SJCRH30 (cell line): ENCODE results near the gene KRT8. TPM values are rescaled to one million over a fixed set of nuclear protein-coding genes. Genes with fewer than 3 reads are reported as not detected.

Experiments
- DNase-seq, 2 experiments: peaks; one replicate each; pipeline ENCODE4 v3.0.0-alpha.2; 2015 to 2020
- H3K27ac ChIP-seq: fragments of 250-450 bp; sonication (Bioruptor Pico); 2 replicates; pipeline ENCODE4 v1.5.1; 2020; ENCODE audit warnings: mild to moderate bottlenecking, moderate library complexity
- H3K27me3 ChIP-seq: fragments of 250-450 bp; sonication (Bioruptor Pico); 2 replicates; pipeline ENCODE4 v1.5.1; 2020; ENCODE audit warnings: mild to moderate bottlenecking, moderate library complexity
- H3K36me3 ChIP-seq: fragments of 250-450 bp; sonication (Bioruptor Pico); 2 replicates; pipeline ENCODE4 v1.5.1; 2020; ENCODE audit warnings: mild to moderate bottlenecking, moderate library complexity
- H3K4me1 ChIP-seq: fragments of 250-450 bp; sonication (Bioruptor Pico); 2 replicates; pipeline ENCODE4 v1.5.1; 2020; ENCODE audit warnings: mild to moderate bottlenecking, moderate library complexity
- H3K4me3 ChIP-seq: fragments of 250-450 bp; sonication (Bioruptor Pico); 2 replicates; pipeline ENCODE4 v1.5.1; 2020; ENCODE audit warnings: mild to moderate bottlenecking, moderate library complexity
- H3K9me3 ChIP-seq: fragments of 250-450 bp; sonication (Bioruptor Pico); replicated peaks from 2 replicates; pipeline ENCODE4 v1.5.1; 2020; ENCODE audit warnings: mild to moderate bottlenecking, moderate library complexity
- total RNA-seq: library from RNA; depleted of rRNA; stranded (reverse); fragments of >200 nt; shearing (Covaris generic); gene quantifications from 2 replicates; pipeline ENCODE4 v1.2.3, GENCODE V29; 2014

The KRT8 gene
- total RNA-seq, 1 experiment from 2014 or later, result 1.7 TPM

DNA sequence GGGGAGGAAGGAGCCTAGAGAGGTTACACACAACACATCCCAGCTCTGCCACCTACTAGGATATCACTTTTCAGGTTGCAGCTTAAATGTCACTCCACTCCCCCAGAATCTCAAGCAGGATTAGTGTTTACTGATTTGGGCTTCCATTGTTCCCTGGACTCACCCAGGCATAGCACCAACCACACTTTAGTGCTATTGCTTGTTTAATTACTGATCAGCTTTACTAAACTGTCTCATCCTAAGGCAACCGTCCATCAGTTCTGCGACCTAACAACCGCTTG lies 38.0 kb upstream of the KRT8 start:
- Histone ChIP-seq H3K4me3 (no peak overlapping the region), H3K9me3 (no peaks in the 10 kb centered on the region), H3K27ac (no peak overlapping the region), H3K4me1 (no peaks in the 10 kb centered on the region), H3K27me3 (no peaks in the 10 kb centered on the region; the same call in 1 of the 2 replicates), H3K36me3 (no peaks in the 10 kb centered on the region)
- DNase-seq, result no peak

DNA sequence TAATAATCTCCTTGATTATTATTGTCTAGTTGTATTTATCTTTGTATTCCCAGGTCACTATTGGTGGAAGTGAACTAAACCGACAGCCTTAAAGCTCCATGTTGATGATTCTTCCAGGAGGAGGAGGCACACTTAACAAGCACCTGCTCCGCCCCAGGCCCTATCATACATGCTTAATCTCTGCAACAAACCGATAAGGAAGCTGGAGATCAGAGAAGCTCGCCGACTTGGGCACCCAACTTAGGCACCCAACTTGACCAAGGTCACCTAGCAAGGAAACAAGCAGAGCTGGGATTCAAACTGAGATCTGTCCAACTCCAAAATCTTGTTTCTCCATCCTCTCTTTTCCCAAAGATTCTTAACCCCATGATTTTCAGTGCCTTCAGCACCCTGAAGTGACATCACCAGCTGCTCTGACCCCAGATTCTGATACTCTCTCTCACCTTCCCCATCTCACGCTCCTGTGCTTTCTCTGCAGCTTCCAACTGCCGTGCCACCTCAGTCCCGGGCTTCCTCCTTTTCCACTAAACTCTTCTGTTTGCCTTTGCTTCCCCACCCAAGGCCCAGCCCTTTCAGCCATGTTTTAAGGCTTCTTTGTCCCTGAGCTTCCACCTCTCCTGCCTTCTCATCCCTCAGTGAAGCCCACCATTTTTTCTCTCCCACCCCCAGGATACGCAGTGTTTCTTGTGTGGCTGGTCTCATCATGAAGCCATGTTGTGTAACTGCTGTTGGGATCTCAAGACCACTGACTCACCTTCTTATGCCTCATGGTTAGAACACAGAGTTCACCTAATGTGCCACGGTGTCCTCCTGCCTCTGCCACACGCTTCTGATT lies 37.4 kb upstream of the KRT8 start:
- Histone ChIP-seq H3K36me3 (no peaks in the 10 kb centered on the region), H3K27ac (no peak overlapping the region)
- no peak for DNase-seq

DNA sequence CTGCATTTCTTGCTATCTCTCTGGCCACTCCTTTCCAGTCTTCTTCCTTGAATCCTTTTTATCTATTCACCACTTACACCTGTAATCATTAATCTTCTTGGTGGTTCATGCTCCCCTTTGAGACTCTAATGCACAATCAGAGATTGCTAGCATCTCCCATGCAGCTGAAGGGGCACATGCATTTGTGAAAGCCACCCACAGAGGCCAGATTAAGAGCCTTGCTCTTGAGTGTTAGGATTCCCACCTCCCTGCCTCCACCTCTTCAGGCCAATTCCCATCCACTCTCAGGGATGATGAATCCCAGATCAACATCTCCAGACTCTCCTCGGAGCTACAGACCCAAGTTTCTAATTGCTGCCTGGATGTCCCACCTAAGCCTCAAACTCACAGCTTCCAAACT lies 24.7 kb upstream of the KRT8 start:
- Histone ChIP-seq H3K27ac (no peak overlapping the region), H3K27me3 (no peaks in the 10 kb centered on the region), H3K36me3 (no peaks in the 10 kb centered on the region), H3K4me3 (no peak overlapping the region), H3K4me1 (no peaks in the 10 kb centered on the region), H3K9me3 (no peaks in the 10 kb centered on the region)
- no peak for DNase-seq

More for the DNA sequence above, 37.4 kb upstream of the KRT8 start:
- Histone ChIP-seq H3K27me3 (no peaks in the 10 kb centered on the region; the same call in 1 of the 2 replicates), H3K4me1 (no peaks in the 10 kb centered on the region), H3K9me3 (no peaks in the 10 kb centered on the region), H3K4me3 (no peak overlapping the region)

DNA sequence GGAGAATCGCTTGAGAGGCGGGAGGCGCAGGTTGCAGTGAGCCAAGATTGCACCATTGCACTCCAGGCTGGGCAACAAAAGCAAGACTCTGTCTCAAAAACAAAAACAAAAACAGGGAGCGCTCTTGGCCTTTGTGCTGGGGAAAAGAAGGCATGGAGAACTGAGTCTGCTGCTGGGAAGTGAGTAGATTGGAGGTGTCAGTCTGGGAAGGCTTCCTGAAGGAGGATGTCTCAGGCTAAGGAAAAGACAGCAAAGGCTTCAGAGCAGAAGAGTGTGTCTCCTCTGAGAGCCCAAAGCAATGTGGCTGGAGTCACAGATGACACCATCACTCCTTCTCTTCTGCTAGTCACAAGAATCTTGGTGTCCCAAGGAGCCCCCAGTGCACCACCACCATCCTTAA lies 23.1 kb upstream of the KRT8 start:
- no peak for DNase-seq
- no peaks in the 10 kb centered on the region for H3K27me3 ChIP-seq
- H3K4me1 ChIP-seq, result no peaks in the 10 kb centered on the region
- no peak overlapping the region for H3K4me3 ChIP-seq
- H3K36me3 ChIP-seq, result no peaks in the 10 kb centered on the region
- H3K27ac ChIP-seq, result no peak overlapping the region
- H3K9me3 ChIP-seq, result no peaks in the 10 kb centered on the region

DNA sequence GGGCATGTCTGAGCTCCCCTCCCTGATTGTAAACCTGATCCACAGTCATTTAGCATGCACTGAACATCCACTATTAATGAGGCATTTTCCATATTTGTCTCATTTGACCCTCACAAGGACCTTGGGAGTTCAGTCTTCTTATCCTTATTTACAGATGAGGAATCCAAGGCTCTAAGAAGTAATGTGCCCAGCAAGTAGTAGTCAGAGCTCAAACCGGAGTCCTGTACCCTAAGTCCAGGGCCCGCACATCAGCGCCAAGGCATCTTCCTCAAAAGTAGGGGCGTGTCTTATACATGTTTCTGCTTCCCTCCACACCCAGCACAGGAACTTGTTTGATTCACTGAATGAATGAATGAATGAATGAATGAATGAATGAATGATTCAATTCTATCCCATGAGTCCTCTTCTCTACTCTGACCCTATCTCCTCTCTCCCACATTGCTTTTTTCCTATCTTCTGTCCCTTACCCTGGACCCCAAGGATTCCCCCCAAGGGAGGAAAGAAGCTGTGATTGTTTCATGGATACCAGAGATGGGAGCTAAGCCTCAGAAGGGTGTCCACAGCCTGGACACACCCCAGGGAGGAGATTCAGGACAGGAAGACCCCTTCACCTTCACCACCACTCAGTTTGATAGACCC lies 21.8 kb upstream of the KRT8 start:
- no peak overlapping the region for H3K27ac ChIP-seq
- H3K4me3 ChIP-seq, result no peak overlapping the region
- H3K36me3 ChIP-seq, result no peaks in the 10 kb centered on the region
- no peaks in the 10 kb centered on the region for H3K27me3 ChIP-seq
- DNase-seq, result no peak
- H3K9me3 ChIP-seq, result no peaks in the 10 kb centered on the region
- H3K4me1 ChIP-seq, result no peaks in the 10 kb centered on the region

DNA sequence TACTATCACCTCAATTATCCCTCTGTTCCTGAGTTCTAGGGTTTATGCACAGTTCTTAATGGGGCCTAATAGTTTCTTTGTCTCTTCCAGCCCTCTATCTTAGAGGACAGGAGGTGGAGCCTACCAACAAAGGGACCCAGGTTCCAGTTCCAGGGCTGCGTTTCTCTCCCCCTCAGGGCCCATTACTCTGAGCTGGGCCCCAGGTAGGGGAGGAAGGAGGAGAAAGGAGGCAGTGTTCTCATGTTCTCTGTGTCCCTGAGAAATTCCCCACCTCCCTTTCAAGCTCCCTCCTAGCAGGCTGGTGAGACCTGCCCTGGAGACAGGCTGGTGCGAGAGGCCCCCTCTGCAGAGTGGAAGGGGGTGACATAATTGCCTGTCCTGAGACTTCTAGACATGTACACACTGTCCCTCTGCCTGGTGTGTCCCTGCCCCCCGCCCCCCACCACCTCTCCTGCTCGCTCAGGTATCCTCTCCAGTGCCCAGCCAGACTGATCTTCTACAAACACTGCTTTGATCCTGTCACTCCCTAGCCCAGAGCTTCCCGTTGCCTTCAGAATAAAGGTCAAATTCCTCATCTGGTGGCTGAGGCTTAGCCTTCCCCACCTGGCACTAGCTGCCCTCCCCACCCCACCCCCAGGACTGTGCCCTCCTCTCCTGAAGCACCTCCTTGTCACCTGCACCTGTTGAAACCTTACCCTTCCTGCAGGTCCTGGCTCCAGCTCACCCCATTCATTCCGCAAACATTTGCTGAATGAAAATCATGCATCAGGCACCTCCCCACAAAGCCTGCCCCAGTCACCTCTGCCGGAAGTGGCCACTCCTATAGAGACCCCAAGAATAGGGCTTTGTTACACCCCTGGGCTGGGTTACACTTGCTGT lies 21.1 kb upstream of the KRT8 start:
- no peaks in the 10 kb centered on the region for H3K9me3 ChIP-seq

DNA sequence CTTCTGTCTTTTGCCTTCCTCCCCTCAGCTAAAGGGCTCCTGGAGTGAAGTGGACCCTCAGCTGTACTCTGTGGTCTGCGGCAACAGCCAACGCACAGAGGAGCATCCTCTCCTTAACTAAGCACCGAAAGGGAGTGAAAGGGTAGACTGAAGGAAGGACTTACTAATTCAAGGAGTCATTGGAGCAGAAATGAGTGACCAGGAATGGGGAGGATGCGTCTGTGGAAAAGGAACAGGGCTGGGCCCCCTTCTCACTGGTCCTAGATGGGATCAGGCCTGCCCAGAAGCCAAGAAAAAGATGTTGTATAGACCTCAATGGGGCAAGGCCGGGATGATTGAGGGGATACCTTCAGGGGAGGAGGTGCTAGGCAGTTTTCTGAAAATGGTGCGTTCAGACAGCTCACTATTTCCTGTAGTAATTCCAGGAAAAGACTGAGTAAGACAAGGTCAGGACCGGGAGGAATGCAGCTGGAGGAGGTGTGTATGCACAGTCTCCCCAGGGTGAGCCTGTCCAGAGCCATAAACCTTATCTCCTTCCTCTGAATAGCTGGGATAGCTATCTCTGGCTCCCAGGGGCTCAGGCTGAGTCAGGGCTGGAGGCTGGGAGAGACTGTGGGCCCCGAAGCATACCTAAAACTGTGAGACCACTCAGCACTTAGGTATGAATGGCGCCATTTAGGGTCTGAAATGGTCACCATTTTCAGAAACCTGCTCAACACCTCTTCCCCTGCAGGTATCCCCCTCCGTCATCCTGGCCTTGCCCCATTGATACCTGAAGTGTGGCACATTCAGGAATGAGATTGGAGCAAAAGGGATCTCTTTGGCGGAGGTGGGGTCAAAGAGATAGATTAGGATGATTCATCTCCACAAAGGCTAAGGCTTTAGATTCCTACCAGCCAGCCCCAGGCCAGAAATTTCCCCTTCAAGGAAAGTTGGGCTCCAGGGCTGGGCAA lies 20.2 kb upstream of the KRT8 start:
- no peak overlapping the region for H3K4me3 ChIP-seq
- H3K27me3 ChIP-seq, result no peaks in the 10 kb centered on the region
- H3K36me3 ChIP-seq, result no peaks in the 10 kb centered on the region
- no peaks in the 10 kb centered on the region for H3K4me1 ChIP-seq
- no peak for DNase-seq
- no peaks in the 10 kb centered on the region for H3K9me3 ChIP-seq
- no peak overlapping the region for H3K27ac ChIP-seq

More for the DNA sequence above, 21.1 kb upstream of the KRT8 start:
- no peak for DNase-seq
- Histone ChIP-seq H3K4me1 (no peaks in the 10 kb centered on the region), H3K36me3 (no peaks in the 10 kb centered on the region), H3K27ac (no peak overlapping the region), H3K27me3 (no peaks in the 10 kb centered on the region), H3K4me3 (no peak overlapping the region)

DNA sequence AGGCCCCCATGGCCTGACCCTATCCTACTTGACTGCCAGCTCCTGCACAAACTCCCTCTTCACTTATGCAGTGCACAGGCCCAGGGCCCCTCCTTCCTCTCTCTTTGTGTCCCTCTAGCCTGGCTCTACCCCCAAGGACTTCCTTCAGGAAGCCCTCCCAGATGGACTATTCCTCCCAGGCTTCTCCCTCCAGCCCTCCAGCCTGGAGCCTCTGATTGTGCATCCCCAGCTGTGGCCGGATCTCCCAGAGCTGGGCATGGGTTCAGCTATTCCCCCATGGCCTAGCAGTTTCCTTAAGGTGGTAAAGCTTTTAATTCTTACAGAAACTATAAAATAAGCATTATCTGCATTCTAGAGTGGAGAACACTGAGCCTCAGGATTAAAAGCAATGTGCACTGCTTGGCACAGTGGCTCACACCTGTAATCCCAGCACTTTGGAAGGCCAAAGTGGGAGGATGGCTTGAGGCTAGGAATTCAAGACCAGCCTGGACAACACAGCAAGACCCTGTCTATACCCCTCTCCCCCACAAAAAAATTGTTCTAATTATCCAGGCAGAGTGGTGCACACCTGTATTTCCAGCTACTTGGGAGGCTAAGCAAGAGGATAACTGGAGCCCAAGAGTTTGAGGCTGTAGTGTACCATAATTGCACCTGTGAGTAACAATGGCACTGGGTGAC lies 16.8 kb upstream of the KRT8 start:
- no peak overlapping the region for H3K27ac ChIP-seq
- no peak overlapping the region for H3K4me3 ChIP-seq

DNA sequence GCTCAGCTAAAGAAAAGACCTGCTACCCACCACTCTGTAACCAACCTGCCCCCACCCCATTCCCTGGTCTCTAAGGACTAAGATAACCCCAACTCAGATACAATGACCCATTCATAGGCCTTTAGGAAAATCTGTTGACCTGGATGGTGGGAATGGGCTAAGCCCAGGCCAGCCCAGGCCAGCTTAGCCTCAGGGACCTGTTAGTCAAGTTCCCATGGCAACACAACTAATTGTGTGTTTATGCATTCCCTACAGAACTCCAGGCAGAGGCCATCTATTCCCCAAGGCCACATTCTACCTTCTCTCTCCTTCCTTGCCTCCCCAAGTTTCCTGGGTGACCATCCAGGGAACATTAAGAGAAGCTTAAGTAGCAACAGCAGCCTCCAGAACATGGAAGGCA lies 16.1 kb upstream of the KRT8 start:
- H3K4me1 ChIP-seq, result 0 out of 2 replicates have a peak, but pooled peaks cover 2% of the 10 kb centered on the region
- no peak for DNase-seq

More for the DNA sequence above, 16.8 kb upstream of the KRT8 start:
- H3K27me3 ChIP-seq, result no peaks in the 10 kb centered on the region
- H3K4me1 ChIP-seq, result 0 out of 2 replicates have a peak, but pooled peaks cover 2% of the 10 kb centered on the region
- H3K36me3 ChIP-seq, result no peaks in the 10 kb centered on the region
- DNase-seq, result no peak
- no peaks in the 10 kb centered on the region for H3K9me3 ChIP-seq

DNA sequence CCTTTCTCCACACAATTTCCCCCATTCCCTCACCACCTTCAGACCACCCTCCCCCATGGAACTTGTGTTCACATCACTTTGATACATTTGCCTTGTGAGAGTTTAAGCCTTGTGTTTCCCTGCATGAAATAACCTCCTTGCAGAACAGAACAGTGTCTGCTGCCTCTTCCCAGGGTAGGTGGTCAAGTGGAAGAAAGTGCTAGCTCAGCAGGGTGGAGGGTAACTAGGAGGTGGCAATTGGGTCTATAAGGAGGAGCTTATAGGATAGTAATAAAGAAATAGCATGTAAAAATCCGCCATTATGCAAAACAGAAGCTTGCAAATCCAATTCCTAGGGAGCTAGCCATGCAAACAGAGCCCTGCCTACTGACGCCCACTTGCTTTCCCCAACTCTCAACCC lies 13.9 kb upstream of the KRT8 start:
- no peaks in the 10 kb centered on the region for H3K36me3 ChIP-seq
- no peaks in the 10 kb centered on the region for H3K27me3 ChIP-seq
- 0 out of 2 replicates have a peak, but pooled peaks cover 2% of the 10 kb centered on the region for H3K4me1 ChIP-seq
- no peak overlapping the region for H3K27ac ChIP-seq
- DNase-seq, result no peak
- no peak overlapping the region for H3K4me3 ChIP-seq
- H3K9me3 ChIP-seq, result no peaks in the 10 kb centered on the region

More for the DNA sequence above, 16.1 kb upstream of the KRT8 start:
- Histone ChIP-seq H3K4me3 (no peak overlapping the region), H3K9me3 (no peaks in the 10 kb centered on the region), H3K27me3 (no peaks in the 10 kb centered on the region), H3K36me3 (no peaks in the 10 kb centered on the region), H3K27ac (no peak overlapping the region)

DNA sequence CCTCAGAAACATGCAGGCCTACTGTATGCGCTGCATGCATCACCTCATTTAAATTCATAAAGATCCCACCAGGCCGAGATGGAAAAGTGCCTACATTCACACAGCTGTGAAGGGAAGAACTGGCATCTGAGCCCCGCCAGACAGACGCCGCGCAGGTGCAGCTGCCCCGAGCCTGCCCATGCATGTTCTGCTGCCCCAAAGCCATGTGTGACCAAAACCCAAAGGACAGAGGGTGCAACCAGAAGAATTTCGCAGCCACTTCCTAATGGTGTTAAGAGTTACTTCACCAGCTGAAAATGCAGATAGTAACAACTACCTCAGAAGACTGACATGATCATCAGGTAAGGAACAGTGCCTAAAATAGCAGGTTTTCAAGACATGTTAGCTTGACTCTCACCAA lies 13.5 kb upstream of the KRT8 start:
- no peak for DNase-seq
- Histone ChIP-seq H3K27ac (no peak overlapping the region), H3K4me3 (no peak overlapping the region), H3K27me3 (no peaks in the 10 kb centered on the region), H3K9me3 (no peaks in the 10 kb centered on the region), H3K4me1 (0 out of 2 replicates have a peak, but pooled peaks cover 2% of the 10 kb centered on the region), H3K36me3 (no peaks in the 10 kb centered on the region)

DNA sequence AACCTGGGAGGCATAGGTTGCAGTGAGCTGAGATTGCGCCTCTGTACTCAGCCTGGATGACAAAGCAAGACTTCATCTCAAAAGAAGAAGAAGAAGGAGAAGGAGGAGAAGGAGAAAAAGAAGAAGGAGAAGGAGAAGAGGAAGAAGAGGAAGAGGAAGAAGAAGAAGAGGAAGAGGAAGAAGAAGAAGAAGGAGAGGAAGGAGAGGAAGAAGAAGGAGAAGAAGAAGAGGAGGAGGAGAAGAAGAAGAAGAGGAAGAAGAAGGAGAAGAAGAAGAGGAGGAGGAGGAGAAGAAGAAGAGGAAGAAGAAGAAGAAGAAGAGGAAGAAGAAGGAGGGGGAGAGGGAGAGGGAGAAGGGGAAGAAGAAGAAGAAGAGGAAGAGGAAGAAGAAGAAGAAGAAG lies 12.9 kb upstream of the KRT8 start:
- Histone ChIP-seq H3K27ac (no peak overlapping the region), H3K36me3 (no peaks in the 10 kb centered on the region), H3K4me3 (no peak overlapping the region), H3K9me3 (no peaks in the 10 kb centered on the region), H3K4me1 (0 out of 2 replicates have a peak, but pooled peaks cover 2% of the 10 kb centered on the region), H3K27me3 (no peaks in the 10 kb centered on the region)
- DNase-seq, result no peak

DNA sequence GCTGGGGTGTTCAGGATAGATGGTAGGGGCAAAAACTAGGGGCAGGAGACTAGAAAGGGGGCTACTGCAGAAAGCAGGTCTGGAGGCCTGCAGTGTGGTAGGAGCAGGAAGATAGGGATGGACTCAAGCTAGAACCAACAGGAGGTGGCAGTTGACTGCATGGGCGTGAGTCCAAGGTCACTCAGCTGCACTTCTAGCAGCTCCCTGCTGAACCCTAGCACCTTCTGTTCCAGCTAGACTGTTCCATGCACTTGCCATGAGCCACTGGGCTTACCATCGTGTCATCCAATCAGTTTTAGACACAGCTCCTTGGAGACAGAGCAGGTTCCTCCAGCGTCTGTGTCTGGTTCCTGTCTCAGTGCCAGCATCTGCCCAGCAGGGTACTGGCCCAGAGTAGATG lies 11.3 kb upstream of the KRT8 start:
- no peaks in the 10 kb centered on the region for H3K9me3 ChIP-seq
- H3K4me3 ChIP-seq, result no peak overlapping the region
- no peaks in the 10 kb centered on the region for H3K36me3 ChIP-seq
- H3K27me3 ChIP-seq, result no peaks in the 10 kb centered on the region
- H3K27ac ChIP-seq, result no peak overlapping the region
- DNase-seq, result no peak
- 0 out of 2 replicates have a peak, but pooled peaks cover 2% of the 10 kb centered on the region for H3K4me1 ChIP-seq
